Tracheal epithelial cell (primary cell): ENCODE measurements around the gene FES. TPM values are rescaled to one million over a fixed set of nuclear protein-coding genes. Genes with fewer than 3 reads are reported as not detected.

Experiments used
- total RNA-seq: library from RNA; depleted of rRNA; stranded (reverse); fragments of >200 nt; gene quantifications from 2 replicates; pipeline ENCODE4 v1.2.1, GENCODE V29; 2014

FES gene
- total RNA-seq = 3.2 and 7.0 TPM in 2 replicates

DNA sequence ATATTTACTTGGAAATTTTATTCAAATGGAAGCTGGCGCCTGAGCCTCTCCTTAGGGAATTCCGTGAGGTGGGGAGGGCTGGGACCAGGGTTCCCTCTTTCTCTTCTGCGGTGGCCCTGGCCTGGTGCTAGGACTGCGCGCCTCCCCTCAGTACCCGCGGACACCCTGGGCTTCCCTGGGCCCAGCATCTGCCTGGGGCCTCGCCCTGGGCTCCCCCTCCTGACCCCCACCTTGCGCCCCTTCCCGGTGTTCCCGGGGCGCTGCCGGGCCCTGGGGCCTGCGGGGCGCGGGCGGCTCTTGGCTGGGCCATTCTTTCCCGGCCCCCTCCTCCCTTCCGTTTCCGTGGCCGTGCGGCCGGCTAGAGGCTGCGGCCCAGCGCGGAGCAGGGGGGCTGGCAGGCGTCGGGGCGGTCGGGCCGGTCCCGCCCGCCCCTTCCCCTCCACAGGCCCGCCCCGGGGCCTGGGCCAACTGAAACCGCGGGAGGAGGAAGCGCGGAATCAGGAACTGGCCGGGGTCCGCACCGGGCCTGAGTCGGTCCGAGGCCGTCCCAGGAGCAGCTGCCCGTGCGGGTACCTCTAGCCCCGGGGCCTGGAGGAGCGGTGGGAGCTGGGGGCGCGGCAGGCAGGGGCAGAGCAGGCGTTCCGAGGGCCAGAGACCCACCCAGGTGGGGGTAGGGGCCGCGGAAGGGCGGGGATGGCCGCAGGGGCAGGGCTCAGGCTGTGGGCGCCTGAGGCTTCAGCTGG is at the start of gene FES:
FES (plus strand) TSS at position 529 of the 743 bp plus-strand sequence. CDS start 542 bp downstream, outside the sequence.

DNA sequence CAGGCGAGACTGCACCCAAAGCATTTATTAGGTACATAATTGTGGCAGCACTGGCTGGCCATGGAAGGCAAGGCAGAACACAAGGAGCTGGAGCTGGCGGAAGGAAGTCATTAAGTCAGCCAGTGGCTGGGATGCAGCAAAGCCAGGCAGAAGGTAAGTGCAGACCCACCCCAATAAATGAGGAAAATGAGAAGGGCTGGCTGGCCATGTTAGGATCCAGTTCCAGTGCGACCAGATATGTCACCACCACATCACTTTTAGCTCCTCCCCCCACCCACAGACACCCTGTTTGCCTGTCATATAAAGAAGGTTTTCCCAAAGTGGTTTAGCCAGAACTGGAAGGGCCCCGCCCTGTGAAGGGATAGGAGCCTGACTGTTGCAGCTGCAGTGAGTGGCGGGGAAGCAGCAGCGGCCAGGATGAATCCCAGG is 16.0 kb upstream of the FES start, which contains the start of gene FURIN:
FURIN (plus strand) TSS at position 328 of the 429 bp plus-strand sequence. CDS start 7,153 bp downstream, outside the sequence.

DNA sequence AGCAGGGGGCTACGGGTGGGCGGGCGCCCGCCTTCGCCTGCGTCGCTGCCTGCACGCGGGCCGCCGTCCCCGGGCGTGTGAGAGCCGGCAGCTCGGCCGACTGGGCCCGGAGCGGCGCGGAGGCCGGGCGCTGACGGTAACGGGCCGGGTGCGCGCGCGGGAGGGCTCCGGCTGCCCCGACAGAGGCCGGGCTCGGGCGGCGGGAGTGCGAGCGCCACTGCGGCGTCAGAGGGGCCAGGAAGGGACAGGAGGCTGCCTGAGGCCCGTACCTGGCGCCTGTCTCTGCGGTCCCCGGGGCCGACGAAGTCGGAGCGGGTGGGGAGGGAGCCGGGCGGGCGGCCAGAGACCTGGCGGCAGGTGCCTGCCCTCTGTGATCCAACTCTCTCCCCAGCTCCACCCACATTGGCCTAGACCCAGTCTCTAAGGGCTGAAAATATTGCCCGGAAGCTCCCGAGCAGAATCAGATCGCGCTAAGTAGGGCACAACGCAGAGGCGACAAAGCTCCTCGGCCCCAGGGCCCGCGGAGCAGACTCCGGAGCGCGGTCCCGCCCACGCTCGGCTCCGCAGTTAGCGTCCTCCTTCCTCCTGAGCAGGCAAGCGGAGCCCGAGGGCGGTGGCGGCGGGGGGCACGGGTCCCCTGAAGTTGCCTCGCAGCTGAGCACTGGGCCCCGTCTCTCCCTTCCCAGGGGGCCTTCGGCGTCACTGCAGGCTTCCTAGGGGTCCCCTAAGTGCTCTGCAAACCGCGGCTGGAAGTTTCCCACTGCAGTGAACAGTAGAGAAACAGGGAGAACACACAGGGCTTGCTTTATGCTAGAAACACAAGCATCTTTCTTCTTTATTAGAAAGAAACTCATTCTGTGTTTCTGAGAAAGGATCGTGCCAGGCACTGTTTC is 18.8 kb downstream of the FES start, which contains the start of gene MAN2A2:
MAN2A2 (plus strand) TSS at position 463 of the 893 bp plus-strand sequence. CDS start 906 bp downstream, outside the sequence.

DNA sequence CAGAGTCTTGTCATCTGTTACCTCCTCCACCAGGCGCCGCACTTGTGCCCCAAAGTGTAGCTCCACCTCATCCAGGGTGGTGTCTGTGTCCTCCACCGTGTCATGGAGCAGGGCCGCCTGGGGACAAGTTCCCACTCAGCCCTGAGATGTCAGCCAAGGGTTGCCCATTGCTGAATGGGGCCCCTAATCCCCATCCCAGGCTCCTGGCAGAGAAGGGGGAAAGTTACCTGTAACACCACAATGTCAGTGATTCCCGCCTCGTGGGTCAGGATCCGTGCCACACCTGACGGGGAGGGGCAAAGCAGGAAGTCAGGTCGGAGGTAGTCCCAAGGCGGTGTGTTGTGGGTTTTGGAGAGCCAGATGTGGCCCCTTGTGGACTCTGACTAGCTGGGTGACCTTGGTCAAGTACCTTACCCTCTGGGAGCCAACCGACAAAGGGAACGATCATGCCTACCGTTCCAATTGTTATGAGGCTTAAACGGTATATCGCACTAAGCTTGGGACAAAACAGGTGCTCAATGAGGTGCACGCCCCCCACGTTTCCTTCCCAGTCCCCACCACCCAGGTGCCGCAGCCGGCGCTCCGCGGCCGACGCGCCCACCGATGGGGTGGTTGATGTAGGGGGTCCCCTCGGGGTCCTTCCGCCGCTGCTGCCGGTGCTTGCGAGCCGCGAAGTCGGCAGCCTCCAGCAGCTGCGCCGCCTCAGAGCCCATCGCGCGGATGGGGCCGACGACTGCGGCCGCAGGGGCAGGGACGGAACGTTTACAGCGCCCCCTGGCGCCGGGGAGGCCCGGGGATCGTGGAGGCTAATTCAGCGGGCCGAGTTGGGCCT is 47.7 kb downstream of the FES start, which contains the start of gene HDDC3:
HDDC3 (minus strand) TSS at position 722 of the 832 bp plus-strand sequence; CDS start at position 713, 9 bp downstream.

DNA sequence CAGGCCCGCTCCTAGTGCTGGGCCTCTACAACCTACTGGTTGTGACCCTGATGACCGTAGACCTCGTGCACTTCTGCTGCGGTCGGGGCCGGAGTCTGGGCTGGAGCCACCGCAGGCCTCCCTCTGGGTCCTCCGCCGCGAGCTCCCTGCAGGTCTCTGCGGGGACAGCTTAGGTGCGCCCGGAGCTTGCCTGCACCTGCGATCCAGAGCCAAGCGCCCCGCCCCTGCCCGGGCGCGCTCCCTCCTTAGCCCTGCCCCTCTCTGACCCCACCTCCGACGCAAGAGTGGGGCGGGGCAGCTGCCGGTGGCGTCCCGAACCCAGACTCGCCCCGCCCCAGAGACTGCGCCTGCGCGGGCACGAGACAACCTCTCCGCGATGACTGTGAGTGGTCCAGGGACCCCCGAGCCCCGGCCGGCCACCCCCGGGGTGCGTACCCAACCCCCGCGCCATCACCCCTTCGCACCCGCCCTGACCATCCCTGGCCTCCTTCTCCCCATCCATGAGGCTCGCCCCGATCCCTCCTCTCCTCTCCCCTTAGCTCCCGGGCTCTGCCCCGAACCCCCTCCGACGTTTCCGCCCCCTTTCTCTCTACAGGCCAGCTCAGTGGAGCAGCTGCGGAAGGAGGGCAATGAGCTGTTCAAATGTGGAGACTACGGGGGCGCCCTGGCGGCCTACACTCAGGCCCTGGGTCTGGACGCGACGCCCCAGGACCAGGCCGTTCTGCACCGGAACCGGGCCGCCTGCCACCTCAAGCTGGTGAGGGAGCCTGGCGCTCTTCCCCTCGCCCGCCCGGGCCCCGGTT is 50.8 kb downstream of the FES start, which contains the start of gene UNC45A:
UNC45A (plus strand) TSS at position 337 of the 803 bp plus-strand sequence; CDS start at position 377, 40 bp downstream.

Other genes starting within 250 kb of the FES start
- 0.85 and 1.2 TPM in 2 replicates for gene BLM, start 167.2 kb upstream of the FES start, total RNA-seq
- gene FURIN, start 15.9 kb upstream of the FES start, total RNA-seq = 36.2 and 71.3 TPM in 2 replicates
- gene MAN2A2, start 18.8 kb downstream of the FES start, total RNA-seq = 16.0 and 16.4 TPM in 2 replicates
- gene HDDC3, start 48.0 kb downstream of the FES start, total RNA-seq = 19.3 and 26.6 TPM in 2 replicates
- gene UNC45A, start 50.8 kb downstream of the FES start, total RNA-seq = 50.3 and 93.3 TPM in 2 replicates
- 14.2 and 17.5 TPM in 2 replicates for gene RCCD1, start 70.4 kb downstream of the FES start, total RNA-seq
- gene PRC1, start 110.0 kb downstream of the FES start, total RNA-seq = 8.1 and 23.9 TPM in 2 replicates
- gene VPS33B, start 138.1 kb downstream of the FES start, total RNA-seq = 12.4 and 13.0 TPM in 2 replicates
- under 0.01 and 0.24 TPM in 2 replicates for gene SV2B, start 215.8 kb downstream of the FES start, total RNA-seq